NCI-H1092 (cell line): ENCODE measurements around the gene CRLF2.
"Not testable (repeated sequence)": the region's sequence is repeated elsewhere in the genome, so short reads cannot be mapped to it uniquely, and the experiment has no call there.

ENCODE experiments used
- DNase-seq: peaks from one replicate; lab custom pipeline; 2025; lab: John Stamatoyannopoulos, UW

Gene CRLF2

DNA sequence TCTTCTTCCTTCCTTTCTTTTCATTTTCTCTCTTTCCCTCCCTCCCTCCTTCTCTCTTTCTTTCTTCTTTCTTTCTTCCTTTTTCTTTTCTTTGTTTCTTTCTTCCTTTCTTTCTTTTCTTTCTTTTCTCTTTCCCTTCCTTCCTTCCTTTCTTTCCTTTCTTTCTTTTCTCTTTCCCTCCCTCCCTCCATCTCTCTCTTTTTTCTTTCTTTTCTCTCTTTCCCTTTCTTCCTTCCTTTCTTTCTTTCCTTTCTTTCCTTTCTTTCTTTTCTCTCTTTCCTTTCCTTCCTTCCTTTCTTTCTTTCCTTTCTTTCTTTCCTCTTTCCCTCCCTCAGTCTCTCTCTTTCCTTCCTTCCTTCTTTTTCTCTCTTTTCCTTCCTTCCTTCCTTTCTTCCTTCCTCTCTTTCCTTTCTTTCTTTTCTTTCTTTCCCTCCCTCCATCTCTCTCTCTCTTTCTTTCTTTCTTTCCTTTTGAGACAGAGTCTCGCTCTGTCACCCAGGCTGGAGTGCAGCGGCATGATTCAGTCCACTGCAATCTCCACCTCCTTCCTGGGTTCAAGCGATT is 44.4 kb downstream of the CRLF2 start:
- DNase-seq: no peak

- DNase-seq: no peak
These were observed 45.0 kb downstream of the CRLF2 start for GRCh38 chrX:1167466-1167865.

DNA sequence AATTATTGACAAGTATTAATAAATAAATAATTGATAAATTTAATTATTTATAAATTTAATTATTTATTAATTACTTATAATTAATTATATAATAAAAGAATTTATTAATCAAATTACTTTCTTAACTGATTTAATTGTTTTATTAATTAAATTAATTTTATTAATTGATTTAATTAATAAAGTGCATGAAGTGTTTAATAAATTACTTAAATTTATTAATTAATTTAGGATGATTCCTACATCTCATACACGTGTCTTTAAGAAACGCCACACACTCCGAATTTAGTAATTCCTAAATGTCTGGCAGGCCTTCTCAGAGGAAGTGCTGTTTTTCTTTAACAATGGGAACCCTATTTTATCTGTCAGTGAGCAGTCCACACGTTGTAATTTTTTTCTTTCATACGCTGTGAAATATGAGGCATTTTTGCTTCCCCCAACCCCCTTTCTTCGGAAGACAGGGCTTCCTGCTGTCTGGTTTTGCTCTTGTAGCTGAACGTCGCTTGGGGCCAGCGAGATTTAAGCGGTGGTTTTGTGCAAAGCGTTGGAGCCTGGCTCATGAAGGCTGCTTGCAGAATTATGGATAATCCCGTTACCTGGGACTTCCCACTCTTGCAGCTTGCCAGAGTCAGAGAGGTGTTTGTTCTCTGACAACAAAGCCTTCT is 46.8 kb downstream of the CRLF2 start:
- no peak for DNase-seq

DNA sequence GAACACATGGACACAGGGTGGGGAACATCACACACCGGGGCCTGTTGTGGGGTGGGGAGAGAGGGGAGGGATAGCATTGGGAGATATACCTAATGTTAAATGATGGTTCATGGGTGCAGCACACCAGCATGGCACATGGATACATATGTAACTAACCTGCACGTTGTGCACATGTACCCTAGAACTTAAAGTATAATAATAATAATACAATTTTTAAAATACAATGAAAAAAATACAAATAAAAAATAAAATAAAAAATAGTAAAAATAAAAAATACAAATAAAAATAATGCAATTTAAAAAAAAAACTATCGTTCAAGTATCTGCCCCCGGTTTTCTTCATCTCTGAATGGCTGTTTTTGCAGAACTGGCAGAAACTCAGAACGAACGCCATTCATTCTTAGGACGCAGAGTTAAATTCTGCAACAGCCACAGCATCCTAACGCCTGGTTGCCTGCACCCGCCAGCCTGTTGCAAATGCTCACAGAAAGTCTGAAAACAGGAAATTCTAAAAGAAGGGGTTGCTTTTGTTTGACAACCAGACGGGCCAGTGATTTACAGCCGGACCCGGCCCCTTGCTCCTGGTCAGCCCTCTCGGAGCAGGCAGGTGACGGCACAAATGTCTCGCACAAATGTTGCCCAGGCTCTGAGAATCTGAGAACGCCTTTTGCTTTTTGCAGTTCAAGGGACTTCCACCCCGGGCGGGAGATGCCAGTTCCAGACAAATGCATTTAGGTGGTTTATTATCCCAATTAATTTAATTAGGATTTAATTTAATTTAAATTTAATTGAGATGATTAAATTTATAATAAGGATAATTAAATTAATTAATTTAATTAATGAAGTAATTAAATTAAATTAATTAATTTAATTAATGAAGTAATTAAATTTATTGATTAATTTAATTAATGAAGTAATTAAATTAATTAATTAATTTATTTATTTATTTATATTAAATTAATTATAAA is 47.8 kb downstream of the CRLF2 start:
- no peak for DNase-seq

- DNase-seq: no peak
These were observed 49.2 kb downstream of the CRLF2 start for GRCh38 chrX:1163231-1163630.

- DNase-seq: no peak
These were observed 50.1 kb downstream of the CRLF2 start for GRCh38 chrX:1162119-1162916.

- DNase-seq: no peak
These were observed 52.9 kb downstream of the CRLF2 start for GRCh38 chrX:1159548-1159947.

DNA sequence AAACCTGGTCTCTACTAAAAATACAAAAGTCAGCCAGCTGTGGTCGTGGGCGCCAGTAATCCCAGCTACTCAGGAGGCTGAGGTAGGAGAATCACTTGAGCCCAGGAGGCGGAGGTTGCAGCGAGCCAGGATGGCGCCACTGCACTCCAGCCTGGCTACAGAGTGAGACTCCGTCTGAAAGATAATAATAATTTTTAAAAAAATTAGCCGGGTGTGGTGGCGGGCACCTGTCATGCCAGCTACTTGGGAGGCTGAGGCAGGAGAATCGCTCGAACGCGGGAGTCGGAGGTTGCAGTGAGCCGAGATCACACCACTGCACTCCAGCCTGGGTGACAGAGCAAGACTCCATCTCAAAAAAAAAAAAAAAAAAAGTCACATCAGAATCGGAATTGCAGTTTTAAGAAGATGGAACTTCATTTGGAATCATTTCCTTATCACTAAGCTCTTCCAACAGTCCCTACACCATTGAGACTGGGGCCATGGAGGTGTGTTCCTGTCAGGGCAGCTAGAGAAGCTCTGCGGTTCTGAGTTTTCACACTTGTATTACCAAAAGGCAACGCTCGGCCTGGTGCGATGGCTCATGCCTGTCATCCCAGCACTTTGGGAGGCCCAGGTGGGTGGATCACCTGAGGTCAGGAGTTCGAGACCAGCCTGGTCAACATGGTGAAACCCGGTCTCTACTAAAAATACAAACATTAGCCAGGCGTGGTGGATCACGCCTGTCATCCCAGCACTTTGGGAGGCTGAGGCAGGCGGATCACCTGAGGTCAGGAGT is 55.6 kb downstream of the CRLF2 start:
- DNase-seq: not testable (repeated sequence)

GRCh38 chrX:1153940-1154339 is 58.5 kb downstream of the CRLF2 start:
- no peak for DNase-seq

DNA sequence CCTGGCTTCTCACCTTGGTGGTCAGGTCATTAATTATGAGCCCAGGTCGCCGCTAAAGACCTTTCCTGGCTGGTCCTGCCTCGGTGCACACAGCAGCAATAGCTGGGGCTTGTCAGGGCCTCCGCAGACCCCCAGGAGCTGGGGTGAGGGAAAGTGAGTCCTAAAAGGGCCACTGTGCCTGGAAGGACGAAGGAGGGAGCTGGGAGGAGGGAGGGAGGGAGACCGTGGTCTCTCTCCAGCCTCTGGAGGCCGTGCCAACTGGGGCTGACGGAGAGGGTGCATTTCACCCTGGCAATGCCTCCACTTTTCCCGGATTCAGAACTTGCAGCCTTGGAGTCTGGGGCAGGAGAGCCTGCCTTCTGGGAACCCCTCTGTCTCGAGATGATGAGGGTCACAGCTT is 60.4 kb downstream of the CRLF2 start:
- no peak for DNase-seq

DNA sequence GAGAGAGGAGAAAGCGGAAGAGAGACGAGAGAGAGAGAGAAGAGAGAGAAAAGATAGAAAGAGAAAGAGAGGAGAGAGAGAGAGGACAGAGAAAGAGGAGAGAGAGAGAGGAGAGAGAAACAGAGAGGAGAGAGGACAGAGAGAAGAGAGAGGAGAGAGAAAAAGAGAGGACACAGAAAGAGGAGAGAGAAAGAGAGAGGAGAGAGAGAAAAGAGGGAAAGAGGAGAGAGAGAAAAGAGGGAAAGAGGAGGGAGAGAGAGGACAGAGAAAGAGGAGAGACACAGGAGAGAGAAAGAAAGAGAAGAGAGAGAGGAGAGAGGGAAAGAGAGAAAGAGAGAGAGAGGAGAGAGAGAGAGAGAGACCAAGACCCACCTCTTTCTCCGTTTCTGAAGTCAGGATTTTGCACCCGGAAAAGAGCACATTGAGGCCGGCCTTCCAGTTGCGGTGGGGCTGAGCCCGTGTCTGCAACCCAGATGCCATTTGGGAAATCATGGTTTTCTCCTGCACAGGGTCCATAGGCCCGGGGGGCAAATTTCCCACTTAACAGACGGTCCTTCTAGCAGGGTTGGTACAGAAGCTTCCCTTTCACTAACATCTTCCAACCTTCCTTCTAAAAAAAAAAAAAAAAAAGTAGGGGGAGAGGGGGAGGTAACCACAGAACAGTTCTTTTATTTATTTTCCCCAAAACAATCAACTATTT is 60.9 kb downstream of the CRLF2 start:
- no peak for DNase-seq

GRCh38 chrX:1150569-1151347 is 61.7 kb downstream of the CRLF2 start:
- no peak for DNase-seq

DNA sequence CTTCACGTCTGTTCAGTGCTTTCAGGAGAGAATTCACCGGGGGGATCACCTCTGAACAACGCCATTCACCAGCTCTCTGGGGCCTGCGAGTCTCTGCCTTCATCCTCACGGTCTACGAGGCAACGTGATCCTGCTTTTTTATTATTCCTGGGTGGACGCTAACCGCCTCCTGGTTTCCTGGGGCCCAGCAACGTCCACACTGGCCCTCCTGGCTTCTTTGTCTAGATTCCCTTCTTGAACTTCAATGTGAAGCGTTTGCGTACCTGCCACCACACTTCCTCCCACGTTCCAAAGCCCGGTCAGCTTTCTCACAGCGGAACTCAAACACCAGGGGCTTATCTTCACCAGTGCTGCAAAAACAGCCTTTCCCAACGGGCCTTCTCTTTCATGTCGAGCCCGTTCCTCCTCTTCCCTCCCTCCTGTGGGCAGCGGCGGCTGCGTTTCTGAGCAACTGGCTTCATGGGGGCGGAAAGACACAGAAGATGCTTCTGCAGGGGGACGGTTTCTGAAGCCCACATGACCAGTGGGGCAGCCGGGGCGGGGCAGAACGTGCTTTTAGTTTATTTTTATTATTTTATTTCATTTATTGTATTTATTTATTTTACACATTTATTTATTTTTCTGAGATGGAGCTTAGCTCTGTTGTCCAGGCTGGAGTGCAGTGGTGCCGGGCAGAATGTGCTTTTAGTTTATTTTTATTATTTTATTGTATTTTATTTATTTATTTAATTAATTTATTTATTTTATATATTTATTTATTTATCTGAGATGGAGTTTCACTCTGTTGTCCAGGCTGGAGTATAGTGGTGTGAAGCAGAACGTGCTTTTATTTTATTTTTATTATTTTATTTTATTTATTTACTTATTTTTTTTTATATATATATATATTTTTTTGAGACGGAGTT is 64.6 kb downstream of the CRLF2 start:
- DNase-seq: no peak

DNA sequence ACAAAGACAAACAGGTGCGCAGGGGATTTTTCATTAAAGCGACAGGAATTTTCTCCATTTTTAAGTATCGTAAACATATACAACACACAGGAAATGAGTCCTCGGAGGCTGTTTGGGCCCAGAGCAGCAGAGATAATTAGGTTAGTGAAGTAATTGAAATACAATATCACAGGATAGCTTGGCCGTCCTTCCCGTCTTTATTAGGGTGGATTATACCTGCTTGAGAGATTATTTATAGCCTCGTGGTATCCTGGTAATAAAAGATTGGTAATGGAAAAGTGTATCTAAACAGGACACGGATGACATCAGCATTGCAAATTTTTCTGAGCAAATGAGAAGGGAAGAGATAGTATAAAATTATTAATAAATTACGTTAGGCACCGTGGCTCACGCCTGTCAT is 68.2 kb downstream of the CRLF2 start:
- DNase-seq: no peak
